Measurements from ENCODE around the gene FLCN.

FLCN gene

DNA sequence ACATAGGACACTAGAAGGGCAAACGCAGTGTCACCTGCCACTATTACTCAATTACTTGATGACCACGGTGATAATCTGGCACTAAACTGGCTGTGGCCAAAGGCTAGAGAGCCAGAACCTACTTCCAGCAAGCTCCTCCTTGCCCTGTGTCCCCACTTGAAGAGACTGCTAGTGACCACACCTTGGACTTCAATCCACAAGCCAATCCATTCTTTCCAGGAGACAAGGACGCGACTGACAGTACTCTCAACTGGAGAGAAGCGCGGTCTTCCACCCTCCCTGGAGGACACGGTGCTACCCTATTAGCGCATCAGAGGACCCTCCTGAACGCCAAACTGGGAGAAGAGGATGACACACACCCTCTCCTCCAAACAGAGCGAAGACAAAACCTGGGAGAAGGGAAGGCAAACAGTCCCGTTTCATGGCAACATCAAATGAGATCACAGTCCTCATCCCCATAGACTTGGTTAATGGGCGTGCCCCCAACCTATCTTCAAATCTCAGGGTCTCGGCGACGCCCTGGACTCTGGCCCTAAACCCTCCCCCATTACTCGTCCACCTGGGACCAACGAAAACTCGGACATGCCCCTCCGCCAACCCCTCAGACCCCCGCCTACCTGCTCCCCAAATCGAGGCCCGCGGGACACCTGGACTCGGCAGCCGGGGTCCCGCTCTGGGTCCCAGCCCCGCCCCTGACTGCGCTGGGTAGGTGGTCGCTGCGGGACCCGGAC, 508 bp downstream of the FLCN start:
- no peak for DNase-seq

DNA sequence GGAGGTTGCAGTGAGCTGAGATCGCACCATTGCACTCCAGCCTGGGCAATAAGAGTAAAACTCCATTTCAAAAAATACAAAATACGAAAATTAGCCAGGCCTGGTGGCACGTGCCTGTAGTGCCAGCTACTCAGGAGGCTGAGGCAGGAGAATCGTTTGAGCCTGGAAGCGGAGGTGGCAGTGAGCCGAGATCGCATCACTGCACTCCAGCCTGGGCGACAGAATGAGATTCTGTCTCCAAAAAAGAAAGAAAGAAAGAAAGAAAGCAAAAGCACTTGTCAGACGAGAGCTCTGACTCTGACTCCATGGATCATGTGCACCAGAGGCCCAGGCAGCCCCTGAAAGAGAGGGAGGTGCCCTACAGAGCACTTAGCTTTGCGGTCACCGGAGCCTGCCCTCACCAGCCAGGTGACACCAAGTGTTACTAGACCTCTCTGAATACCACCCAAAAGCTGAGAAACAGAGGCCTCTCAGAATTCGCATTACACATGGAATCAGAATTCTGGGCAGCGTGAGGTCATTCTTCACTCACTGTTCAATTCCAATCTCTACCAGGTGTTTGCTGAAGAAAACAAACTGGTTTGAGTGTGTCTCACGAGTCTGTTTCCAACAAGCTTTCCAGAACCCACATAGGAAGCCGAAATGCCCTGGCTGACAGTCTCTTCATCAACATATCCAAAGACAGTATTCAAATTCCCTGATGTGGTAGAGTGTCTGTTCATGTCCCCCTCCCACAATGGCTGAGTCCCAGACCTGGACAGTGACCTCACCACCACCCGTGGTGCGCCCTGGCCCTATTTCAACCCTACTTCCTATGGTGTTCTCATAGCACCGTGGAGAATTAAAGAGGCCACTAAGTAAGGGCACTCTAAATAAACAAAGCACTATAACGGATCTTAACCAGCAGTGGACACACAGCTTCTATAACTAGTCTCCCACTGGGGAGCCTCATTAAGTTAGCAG, 1.5 kb downstream of the FLCN start:
- no peak for DNase-seq

DNA sequence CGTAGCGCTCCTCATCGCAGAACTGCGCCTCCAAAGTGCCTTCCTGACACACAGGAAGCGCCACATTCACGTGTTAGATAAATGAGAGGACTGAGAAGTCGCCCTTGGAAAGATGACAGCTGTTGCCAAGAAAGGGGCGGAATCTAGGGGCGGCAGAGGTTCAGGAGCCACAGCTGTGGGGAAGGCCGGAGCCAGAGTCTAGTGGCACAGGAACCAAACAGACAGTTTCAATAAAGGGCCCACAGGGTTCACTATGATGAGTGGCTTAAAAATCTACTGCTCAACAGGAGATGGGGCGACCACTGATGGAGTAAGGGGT, 4.7 kb downstream of the FLCN start:
- no peak for DNase-seq

GRCh38 chr17:17231621-17232302, 5.2 kb downstream of the FLCN start:
- no peak for DNase-seq

GRCh38 chr17:17229416-17230384, 7.3 kb downstream of the FLCN start:
- DNase-seq = no peak

- DNase-seq = no peak
These were observed 8.3 kb downstream of the FLCN start for GRCh38 chr17:17228521-17229279.

DNA sequence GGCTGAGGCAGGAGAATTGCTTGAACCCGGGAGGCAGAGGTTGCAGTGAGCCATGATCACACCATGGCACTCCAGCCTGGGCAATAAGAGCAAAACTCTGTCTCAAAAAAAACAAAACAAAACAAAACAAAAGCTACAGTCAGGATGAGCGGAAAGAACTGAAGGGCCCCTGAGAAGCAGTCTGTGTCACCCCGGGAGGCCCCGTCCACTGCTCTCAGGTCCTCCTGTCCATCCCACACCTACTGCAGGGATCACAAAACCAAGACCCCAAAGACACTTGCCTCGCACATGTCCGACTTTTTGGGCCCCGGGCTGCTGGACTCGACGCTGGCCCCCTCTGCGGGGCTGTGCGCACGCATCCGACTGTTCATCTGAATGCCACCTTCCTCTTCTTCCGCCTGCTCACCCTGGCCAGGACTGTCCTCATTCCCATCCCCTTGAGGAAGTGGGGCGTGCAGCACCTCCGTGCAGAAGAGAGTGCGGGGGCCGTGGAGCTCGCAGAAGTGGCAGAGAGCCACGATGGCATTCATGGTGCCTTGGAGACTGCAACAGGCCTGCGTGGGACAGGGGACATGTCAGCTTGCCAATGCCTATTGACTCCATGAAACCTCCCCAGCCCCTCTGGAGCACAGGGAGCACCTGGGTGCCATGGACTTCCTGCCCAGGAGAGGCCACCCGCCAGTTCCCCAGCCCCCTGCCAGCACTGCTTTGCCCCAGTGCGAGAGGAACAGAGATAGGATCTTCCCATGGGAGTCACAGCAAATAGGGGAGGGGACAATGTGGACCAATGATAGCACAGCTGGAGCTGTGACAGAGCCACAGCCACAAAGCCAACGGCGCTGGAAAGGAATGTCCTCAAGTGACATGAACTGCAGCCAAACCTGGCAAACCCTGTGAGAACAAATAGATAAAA, 9.1 kb downstream of the FLCN start:
- DNase-seq = no peak

- DNase-seq = no peak
These were observed 10.3 kb downstream of the FLCN start for GRCh38 chr17:17226451-17227265.

DNA sequence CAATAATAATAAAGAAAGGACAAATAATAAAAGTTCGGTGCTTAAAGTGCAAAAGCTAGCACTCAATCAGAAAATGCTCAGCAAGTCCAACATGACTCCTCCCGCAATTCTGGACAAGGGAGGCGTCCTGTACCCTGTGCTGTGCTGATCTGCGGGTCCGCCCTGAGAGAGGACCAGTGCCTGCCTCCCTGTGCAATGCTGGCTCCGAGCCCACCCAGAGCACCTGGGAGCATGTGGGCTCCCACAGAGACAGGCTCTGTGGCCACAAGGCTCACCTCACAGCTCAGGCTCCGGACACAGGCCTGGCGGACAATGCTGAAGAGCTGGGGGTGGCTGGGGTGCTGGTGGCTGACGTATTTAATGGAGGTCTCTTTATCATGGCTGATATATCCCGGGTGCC, 11.1 kb downstream of the FLCN start:
- DNase-seq = no peak

GRCh38 chr17:17224137-17224536, 12.8 kb downstream of the FLCN start:
- DNase-seq = no peak

DNA sequence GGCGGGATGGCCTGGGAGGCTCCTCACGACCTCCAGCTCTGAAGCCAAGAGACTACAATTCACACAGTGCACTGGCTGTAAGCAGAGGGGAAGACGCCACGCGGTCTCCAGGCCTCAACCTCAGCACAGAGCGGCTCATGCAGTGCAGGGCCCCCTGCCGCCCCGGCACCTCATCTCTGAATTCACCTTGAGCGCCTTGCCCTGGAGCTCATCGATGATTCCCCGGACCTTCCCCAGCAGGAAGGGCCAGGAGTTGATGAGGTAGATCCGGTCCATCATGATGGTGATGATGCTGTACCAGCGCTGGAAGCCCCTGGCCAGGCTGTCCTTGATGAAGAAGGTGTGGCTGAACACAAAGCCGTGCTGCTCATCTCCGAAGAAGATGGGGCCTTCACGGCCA, 13.2 kb downstream of the FLCN start:
- DNase-seq = no peak

- no peak for DNase-seq
These were observed 15.6 kb downstream of the FLCN start for GRCh38 chr17:17221329-17221728.

GRCh38 chr17:17220529-17220928, 16.4 kb downstream of the FLCN start:
- DNase-seq = no peak

DNA sequence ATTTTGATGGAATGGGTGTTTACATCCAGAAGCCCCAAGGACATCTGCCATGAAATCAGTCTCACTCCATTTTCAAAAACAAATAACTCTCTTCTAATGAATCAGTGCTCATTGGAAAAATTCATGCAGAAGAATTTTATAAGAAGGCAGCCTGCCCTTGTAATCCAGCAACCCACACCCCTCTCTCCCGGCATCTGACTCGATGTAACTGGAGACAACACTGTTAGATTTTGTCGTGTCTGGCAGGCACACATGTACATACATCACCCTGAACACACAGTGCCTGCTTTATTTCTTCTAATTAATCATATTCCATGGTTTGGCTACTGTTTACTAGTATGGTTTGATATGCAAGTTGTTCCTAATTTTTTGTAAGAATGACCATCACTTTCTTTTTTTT, 19.0 kb downstream of the FLCN start:
- DNase-seq = no peak

GRCh38 chr17:17216776-17217175, 20.2 kb downstream of the FLCN start:
- DNase-seq = no peak

DNA sequence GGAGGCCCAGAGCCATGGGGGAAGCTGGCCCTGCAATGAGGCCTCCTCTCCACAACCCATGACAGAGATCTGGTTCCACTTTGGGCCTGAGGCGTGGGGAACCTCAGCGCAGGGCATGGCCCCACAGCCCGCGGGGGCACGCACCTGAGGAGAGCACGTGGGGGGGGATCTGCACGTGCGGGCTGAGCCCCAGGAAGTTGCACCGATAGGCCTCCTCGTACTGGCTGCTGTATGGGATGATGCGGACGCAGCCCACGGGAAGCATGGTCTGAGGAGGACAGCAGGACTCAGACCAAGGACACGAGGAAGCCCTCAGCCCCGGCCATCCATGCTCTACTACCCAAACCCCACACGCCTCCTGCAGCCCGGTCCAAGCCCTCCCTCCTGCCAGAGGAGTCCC, 20.7 kb downstream of the FLCN start:
- DNase-seq = no peak

- no peak for DNase-seq
These were observed 21.4 kb downstream of the FLCN start for GRCh38 chr17:17215575-17215974.

DNA sequence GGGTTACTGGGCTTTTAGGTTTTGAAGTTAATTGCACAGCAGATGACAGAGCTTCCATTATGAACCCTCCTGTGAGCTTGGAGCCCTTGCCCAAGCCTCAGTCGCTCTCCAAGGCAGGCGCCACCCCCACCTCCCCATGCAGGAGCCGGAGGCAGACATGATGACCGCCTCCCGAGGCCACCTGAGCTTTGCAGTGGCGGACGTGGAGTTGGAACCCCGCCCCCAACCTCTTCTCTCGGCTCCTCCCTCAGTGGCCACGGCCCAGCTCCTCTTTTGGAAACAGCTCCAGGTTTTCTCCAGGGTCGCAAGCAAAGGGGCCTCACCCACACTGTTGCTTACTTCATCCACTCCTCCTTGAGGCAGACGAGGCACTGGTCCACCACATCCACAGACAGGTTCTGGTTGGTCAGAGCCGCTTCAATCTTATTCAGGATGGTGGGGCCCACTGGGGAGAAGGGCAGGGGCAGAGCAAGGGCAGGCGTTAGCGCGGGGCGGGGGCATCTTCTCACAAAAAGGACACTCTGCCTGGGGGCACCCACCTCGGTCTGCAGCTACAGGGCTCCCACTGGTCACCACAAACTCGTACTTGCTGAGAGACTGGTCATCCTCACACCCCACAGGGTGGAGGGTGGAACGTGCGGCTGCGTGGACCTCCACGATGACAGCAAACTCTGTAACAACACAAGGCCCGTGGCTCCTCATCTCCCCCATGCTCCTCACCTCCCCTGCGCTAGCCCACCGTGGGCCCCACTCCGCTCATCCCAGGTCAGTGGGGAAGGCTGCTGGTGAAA, 22.1 kb downstream of the FLCN start:
- no peak for DNase-seq
